Mucosa of descending colon (tissue), 3 donors: ENCODE measurements around the gene IL12B. TPM values are rescaled to one million over a fixed set of nuclear protein-coding genes. Genes with fewer than 3 reads are reported as not detected.

Experiments
- ATAC-seq: fragments of 200-7000 bp; cut with Tn5 transposase; one replicate; pipeline ENCODE4 v1.9.1; 2020; ENCODE audit warnings: mild to moderate bottlenecking, moderate library complexity
- DNase-seq, 3 donors: peaks; one replicate each; pipeline ENCODE4 v3.0.0-alpha.2; 2020
- H3K36me3 ChIP-seq: fragments of 200-600 bp; one replicate; pipeline ENCODE4 v1.8.0; 2021; ENCODE audit warnings: low read depth, mild to moderate bottlenecking
- H3K4me1 ChIP-seq: fragments of 200-600 bp; one replicate; pipeline ENCODE4 v1.8.0; 2021; ENCODE audit warnings: low read depth, mild to moderate bottlenecking
- H3K4me3 ChIP-seq: fragments of 200-600 bp; one replicate; pipeline ENCODE4 v1.8.0; 2021; ENCODE audit warnings: mild to moderate bottlenecking
- H3K9me3 ChIP-seq: fragments of 200-600 bp; one replicate; pipeline ENCODE4 v1.8.0; 2021; ENCODE audit warnings: mild to moderate bottlenecking
- intact Hi-C, 2 donors: fragments of 100-400 bp; cut with DNase I in 1 of 2; cut with micrococcal nuclease in 1 of 2; formaldehyde crosslinking; loops; one replicate each; pipeline versions ENCODE4 v1.11.0 to v1.11.1; 2022; cut with DNase I, micrococcal nuclease
- total RNA-seq, 3 donors: library from RNA; stranded (reverse); fragmentation: NEBNext Ultra II Directional in 2 of 3; extraction: Animal tissue kit (Norgen Biotek cat#: 25700) in 2 of 3; gene quantifications; one replicate each; pipeline versions ENCODE4 v1.2.1 to v1.2.4, GENCODE V29; 2021 to 2023
- TF ChIP-seq, protein P1 (sequence below): fragments of 200-600 bp; IDR thresholded peaks from one replicate; pipeline ENCODE4 v1.8.0; 2022; ENCODE audit warnings: antibody characterized with exemption, mild to moderate bottlenecking
- donor health status: DM: no; HTN: no; CAD: no; lungs with moderate emphysema.
- donor health status: DM: no; HTN: no; CAD: no.
- donor health status: DM: no; HTN: yes; CAD: no.

Gene IL12B
- total RNA-seq, 3 donors from 2014 or later = not detected

DNA sequence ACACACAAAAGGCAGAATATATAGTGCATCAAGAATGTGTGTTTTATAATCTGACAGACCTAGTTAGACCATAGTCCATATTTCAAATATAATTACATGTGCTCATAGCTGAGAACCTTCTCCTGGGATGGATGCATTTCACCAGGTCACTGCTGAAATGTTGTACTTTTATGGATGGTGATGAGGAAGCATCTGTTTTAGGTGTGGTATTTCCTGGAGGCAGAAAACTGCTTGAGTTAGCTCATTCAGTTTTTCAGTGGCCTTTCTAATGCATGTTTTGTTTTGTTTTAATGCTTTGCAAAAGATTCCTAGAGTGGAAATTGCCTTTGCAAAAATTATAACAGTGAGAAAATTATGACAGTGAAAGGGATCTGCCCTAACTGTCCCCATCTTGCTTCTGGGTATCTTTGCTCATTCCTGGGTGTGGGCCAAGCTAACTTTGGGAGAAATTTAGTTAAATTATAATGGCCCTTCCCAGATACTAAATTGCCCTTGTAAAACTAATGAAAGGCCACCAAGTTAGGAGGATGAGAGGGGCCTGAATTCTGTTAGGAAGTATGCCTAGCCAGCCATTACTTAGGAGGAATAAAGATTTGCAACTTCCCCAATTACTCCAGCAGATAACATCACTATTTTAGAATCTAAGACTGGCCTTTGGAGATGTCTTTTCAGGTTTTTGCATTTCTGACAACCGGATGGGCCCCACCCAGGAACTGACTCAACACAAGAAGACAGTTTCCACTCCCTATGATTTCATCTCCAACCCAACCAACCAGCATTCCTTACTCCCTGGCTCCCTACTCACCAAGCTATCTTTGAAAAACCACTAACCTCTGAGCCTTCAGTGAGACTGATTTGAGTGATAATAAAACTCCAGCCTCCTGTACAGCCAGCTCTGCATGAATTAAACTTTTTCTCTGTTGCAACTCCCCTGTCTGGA, 7.0 kb upstream of the IL12B start:
- no peaks in the 10 kb centered on the region for H3K36me3 ChIP-seq
- intact Hi-C loops = no loop called here
- ATAC-seq (peak; percentile 68), DNase-seq (no peak)
- TF ChIP-seq, protein P1, sequence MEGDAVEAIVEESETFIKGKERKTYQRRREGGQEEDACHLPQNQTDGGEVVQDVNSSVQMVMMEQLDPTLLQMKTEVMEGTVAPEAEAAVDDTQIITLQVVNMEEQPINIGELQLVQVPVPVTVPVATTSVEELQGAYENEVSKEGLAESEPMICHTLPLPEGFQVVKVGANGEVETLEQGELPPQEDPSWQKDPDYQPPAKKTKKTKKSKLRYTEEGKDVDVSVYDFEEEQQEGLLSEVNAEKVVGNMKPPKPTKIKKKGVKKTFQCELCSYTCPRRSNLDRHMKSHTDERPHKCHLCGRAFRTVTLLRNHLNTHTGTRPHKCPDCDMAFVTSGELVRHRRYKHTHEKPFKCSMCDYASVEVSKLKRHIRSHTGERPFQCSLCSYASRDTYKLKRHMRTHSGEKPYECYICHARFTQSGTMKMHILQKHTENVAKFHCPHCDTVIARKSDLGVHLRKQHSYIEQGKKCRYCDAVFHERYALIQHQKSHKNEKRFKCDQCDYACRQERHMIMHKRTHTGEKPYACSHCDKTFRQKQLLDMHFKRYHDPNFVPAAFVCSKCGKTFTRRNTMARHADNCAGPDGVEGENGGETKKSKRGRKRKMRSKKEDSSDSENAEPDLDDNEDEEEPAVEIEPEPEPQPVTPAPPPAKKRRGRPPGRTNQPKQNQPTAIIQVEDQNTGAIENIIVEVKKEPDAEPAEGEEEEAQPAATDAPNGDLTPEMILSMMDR = no peak
- no peak overlapping the region for H3K4me3 ChIP-seq
- H3K4me1 ChIP-seq = no peaks in the 10 kb centered on the region
- H3K9me3 ChIP-seq = no peaks in the 10 kb centered on the region

DNA sequence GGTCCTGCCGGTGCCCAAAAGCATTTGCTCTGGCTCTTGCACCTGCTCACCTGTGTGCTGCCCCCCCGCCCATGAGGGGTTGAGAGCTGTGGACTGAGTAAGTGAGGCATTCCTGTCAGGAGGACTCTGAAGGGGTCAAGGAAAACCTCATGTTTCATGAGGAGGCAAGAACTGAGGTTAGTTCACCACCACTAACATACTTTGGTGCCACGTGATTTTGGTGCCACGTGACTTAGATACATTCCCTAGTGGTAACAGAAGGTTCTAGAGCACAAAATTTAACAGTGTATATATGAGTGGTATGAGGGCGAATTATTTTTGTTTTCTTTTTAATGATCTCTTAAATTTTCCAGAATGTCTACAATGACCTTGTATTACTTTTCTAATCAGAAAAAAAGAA, 6.3 kb upstream of the IL12B start:
- intact Hi-C loops = no loop called here
- Histone ChIP-seq H3K4me1 (no peaks in the 10 kb centered on the region), H3K36me3 (no peaks in the 10 kb centered on the region), H3K4me3 (no peak overlapping the region), H3K9me3 (no peaks in the 10 kb centered on the region)
- TF ChIP-seq, protein P1 = no peak
- no peak for ATAC-seq
- DNase-seq = no peak

- intact Hi-C loops = no loop called here
- Histone ChIP-seq H3K9me3 (no peaks in the 10 kb centered on the region), H3K4me1 (peaks cover 4% of the 10 kb centered on the region), H3K4me3 (no peak overlapping the region), H3K36me3 (no peaks in the 10 kb centered on the region)
- no peak for DNase-seq
- no peak for ATAC-seq
- TF ChIP-seq, protein P1 = no peak
Observed at GRCh38 chr5:159333545-159333925, 3.2 kb upstream of the IL12B start.

GRCh38 chr5:159332800-159333544, 2.7 kb upstream of the IL12B start:
- intact Hi-C loops = no loop called here
- no peak overlapping the region for H3K4me3 ChIP-seq
- ATAC-seq (no peak), DNase-seq (no peak)
- peaks cover 4% of the 10 kb centered on the region for H3K4me1 ChIP-seq
- TF ChIP-seq, protein P1 = no peak
- no peaks in the 10 kb centered on the region for H3K9me3 ChIP-seq
- no peaks in the 10 kb centered on the region for H3K36me3 ChIP-seq

DNA sequence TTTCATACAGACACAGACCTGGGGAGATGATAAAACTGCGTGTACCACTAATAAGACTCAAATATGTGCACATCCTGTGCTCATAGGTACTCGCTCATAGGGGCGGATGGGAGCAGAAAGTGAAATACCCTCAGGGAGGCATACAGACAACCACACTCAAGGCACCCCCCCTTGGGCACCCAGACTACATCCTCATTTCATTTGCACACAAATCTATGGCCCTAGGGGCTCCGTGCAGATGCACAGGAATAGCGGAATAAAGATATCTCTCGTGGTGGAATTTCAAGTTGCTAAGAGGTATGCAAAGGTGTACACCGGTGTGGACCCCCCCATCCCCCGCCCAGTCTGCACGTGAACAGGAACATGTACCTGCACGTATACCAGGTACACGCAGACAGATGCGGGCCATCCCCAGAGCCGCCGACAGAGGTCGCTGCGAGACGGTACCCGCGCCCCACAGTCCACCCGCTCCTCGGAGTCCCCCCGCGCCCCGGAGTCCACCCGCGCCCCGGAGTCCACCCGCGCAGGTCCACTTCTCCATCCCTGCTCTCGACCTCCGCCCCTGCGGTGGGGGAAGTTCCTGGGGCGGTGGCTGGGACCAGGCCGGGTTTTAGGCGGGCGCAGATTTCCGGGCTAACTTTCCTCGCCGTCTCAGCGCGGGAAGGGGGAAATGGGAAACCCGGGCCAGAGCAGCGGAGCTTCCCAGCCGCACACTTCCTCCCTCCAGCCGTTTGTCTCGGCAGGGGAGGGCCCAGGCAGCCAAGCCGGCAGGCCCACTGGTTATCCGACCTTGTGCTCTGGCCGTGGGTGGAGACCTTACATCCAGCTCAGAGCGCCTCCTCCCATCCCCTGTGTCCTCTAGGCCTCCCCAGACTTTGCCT, 1.0 kb upstream of the IL12B start:
- H3K4me3 ChIP-seq = no peak overlapping the region
- no peaks in the 10 kb centered on the region for H3K36me3 ChIP-seq
- intact Hi-C loops = no loop called here
- ATAC-seq (peak; percentile 93), DNase-seq (peak; percentile 81 to 83 (median 82))
- H3K9me3 ChIP-seq = no peaks in the 10 kb centered on the region
- TF ChIP-seq, protein P1 = peak; percentile 69
- H3K4me1 ChIP-seq = peaks cover 4% of the 10 kb centered on the region
